NCI-H345 (cell line): ENCODE results near the gene ARMC7.
"Not testable (repeated sequence)": the region's sequence is repeated elsewhere in the genome, so short reads cannot be mapped to it uniquely, and the experiment has no call there.

Source experiments
- DNase-seq: peaks from one replicate; lab custom pipeline; 2025; lab: John Stamatoyannopoulos, UW

ARMC7 gene

DNA sequence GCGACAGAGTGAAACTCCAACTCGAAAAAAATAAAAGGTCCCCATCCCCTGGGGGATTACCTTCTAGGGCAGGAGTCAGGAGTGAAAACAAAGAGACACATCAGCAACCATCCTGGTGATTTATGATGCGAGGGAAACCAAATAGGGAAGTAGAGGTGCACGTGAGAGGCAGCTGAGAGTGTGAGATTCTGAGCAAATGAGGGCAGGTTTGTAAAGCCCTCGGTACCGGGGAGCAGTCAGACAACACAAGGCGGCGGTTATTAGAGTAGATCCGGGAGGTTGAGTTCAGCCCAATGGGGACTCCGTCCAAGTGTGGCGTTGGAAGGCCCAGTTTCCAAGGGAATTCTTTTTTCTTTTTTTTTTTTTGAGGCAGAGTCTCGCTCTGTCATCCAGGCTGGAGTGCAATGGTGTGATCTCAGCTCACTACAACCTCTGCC is 7.4 kb upstream of the ARMC7 start:
- peak; percentile 38 for DNase-seq

DNA sequence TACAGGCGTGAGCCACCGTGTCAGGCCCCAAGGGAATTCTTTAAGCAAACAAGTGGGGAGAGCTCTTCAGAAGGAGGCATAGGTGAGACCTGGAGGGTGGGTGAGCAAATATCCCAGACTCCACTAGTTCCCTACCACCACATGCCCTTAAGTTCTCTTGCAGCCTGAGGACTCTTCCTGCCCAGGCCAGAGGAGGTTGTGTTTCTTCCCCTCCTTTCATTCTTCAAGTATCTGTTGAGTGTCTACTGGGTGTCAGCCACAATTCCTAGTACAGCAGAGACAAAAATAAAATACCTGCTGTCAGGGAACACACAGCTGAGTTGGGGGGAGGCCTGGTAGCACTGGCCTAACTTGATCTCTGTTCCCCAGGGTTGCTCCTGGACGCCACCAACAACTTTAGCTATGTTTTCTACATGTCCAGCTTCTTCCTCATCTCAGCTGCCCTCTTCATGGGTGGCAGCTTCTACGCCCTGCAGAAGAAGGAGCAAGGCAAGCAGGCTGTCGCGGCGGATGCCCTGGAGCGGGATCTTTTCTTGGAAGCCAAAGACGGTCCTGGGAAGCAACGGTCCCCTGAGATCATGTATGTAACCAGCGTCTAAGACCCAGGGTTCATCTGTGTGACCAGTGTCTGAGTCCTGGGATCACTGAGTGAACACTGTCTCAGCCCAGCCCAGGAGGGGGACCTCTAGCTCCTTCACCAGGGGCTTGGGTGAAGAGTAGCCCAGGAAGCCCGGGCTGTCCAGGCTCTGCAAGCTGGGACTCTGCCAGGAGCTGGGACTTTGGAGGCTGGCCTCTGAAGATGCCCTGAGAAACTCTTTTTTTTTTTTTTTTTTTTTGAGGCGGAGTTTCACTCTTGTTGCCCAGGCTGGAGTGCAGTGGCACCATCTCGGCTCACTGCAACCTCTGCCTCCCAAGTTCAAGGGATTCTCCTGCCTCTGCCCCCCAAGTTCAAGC is 5.9 kb upstream of the ARMC7 start:
- no peak for DNase-seq

DNA sequence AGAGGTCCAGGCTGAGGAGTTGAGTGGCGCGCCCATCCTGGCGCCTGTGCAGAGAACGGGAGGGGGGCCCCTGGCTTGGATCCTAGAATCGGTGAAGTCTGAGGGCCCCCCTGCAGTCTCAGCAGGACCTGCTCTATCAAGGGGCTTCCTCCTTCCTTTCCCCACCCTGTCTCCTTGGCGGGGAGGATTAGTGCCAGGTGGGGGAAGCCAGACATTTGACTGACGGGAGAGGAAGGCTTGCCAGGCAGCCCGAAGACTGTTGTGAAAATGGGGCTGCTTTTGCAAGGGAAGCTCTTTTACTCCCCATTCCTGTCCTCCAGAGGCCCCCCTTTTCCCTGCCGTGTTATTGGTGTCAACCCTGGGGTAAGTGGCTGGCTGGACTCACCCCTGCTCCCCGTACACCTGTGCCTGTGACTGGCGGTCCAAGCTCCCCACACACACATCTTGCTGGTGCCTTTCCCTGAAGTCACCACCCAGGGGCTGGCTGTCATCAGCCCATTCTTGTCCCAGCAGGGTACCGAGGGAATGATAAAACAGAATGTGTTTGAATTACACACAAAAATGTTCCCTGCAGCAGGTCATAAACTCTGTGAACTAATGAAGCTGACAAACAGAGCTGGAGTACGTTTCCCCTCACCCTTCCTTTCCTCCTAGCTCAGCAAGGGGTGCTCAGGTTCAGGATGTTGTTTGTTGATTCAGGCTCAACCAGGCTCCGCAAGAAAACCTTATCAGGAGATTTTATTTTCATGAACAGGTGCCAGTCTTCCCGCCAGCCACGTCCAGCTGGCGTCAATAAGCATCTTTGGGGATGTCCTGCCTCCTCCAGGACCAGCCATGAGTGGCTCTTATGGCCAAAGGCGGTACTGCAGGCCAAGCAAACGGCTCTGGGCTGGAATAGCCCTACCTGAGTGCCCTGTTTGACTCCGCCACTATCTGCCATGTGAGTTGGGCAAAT is 4.4 kb upstream of the ARMC7 start:
- peak; percentile 72 for DNase-seq

DNA sequence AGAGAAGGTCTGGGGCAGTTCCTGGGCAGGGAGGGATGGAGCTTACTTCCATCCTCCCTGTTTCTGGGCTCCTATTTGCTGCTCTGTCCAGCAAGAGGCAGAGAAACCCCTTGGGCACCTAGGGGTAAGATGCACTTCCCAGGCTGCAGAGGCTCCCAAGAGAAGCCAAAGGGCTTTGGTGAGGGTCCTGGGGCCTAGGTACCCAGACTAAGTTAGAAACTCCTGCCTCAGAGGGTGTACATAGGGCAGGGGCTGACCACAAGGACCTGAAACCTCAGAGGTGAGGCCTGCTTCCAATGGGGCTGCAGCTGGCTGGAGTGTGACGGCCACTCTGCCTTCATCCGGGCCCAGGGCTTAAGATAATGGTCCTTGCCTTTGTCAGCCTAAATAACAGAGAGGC is 1.6 kb upstream of the ARMC7 start:
- no peak for DNase-seq

DNA sequence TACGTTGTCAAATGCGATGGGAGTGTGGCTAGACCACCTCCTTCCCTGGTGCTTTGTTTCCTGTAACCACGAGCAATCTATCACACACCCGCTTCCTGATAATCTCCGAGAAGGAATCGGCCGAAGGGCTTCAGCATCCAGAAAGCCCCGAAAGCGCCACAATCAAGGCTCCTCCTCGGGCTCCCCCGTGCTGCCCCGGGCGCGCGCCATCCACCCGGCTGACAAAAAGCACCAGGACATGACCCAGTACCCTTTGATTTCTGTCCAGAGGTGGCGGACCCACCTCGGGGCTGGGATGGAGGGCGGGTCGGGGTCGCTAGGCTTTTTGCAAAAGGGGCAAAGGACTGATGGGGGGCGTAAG is 743 bp upstream of the ARMC7 start:
- no peak for DNase-seq

DNA sequence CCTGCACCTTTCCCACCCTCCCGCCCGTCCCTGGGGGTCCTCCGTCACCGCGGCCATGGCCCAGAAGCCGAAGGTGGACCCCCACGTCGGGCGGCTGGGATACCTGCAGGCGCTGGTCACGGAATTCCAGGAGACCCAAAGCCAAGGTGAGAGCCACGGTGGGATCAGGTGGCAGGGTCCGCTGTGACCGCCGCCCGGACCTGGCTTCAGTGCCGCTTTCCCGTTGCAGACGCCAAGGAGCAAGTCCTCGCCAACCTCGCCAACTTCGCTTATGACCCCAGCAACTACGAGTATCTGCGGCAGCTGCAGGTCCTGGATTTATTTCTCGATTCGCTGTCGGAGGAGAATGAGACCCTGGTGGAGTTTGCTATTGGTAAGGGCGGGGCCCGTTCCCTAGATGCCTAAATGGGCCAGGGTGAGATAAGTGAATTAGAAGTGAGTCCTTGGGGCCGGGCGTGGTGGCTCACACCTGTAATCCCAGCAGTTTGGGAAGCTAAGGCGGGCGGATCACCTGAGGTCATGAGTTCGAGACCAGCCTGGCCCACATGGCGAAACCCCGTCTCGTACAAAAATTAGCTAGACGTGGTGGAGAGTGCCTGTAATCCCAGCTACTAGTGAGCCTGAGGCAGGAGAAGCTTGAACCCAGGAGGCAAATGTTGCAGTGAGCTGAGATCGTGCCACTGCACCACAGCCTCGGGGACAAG is 617 bp downstream of the ARMC7 start:
- no peak for DNase-seq

DNA sequence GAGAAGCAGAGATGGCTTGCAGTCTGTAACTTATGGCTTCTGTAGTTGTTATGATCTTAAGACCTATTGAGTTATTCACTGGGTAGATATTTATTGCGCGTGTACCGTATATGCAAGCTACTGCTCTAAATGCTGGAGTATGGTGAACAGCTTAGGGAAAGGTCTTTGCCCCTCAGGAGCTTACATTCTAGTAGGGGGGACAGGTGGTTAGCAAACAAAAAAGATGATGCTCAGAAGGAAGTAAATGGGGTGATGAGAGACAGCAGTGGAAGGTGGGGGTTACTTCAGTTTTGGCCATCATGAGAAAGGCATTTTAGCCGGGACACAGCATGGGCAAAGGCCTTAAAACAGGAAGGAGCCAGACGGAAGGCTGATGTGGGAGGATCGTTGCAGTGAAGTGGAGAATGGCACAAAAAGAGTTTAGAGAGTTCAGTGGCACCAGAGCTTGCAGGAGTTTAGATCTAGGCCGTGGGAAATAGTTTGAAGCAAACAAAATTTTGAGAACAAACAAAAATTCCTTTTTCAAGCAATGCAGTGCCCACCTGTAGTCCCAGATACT is 2.1 kb downstream of the ARMC7 start:
- no peak for DNase-seq

DNA sequence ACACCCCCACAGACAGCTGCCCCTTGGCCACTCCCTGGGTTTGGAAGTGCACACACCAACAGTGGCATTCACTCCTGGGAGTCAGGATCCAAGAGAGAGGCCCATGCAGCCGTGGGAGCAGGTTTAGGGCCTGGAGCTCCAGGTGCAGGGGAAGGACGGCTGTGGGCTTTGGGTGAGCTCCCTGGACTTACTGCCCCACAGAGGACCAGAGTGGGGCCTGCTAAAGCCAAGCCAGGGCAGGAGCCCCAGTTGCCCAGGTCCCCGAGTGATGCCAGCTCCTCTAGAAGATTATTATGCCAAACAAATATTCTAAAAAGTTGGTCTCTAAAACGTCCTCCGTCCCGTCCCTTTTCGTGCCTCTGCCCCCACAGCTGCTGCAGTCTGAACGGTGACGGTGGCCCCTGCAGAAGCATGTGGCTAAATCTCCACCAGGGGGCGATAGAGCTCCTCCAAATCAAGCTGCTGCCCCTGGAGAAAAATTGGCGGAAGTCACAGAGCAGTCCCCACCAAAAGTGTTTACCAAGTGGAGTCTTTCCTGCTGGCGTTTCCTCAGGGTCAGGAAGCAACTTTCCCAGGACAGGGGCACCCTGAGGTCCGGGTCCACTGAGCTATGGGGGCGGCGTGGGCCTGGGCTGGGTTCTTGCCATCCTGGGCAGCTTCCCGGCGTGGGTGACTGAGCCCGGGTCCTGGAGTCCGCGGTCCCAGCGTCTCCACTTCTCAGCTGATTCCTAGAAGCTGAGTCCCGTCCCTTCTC is 4.2 kb downstream of the ARMC7 start:
- DNase-seq: peak; percentile 88

DNA sequence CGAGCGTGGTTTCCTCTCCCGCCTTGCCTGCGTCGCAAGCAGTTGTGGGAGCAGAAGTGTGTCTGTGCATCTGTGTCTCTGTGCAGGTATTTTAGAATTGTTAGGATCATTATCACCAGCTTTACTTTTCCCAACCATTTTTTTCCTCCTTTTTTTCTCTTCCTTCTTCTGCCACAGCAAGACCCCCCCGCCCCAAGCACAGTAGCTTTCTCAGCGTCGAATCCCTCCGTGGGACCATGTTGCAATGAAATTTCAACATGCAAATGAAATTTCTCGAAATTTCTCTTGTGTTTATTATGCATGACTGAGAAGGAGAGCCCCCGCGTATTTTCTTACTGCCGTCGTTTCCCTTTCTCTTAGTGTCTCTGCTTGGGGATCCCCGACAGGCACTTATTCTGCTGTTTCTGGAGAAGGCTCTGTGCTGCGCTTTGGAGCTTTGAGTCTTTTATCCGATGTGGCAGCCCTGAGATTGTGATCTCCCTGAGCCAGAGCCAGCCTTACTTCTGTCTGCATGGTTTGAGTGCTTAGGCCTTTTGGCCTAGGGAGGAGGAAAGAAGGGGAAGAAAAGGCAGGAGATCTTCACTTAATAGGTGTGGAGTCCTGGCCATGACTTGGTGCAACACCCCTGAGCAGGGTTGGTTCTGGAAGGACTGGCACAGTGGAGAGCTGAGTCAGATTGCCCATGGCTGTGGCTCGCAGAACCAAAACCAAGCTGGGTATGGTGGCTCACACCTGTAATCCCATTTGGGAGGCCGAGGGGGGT is 5.0 kb downstream of the ARMC7 start:
- DNase-seq: no peak

DNA sequence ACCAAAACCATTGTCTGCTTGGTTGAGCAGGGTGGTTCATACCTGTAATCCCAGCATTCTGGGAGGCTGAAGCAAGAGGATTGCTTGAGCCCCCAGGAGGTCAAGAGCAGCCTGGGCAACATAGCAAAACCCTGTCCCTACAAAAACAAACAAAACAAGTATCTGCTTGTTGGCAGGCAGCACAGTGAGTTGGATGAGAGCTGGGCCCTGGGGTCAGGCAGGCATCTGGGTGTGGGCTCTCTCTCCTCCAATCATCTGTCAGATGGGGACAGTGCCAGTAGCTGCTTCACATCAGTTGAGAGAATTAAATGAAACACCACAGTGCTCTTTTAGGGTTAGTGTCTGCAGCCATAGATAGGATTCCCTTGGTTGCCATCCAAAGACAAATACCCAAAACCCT is 5.8 kb downstream of the ARMC7 start:
- no peak for DNase-seq

DNA sequence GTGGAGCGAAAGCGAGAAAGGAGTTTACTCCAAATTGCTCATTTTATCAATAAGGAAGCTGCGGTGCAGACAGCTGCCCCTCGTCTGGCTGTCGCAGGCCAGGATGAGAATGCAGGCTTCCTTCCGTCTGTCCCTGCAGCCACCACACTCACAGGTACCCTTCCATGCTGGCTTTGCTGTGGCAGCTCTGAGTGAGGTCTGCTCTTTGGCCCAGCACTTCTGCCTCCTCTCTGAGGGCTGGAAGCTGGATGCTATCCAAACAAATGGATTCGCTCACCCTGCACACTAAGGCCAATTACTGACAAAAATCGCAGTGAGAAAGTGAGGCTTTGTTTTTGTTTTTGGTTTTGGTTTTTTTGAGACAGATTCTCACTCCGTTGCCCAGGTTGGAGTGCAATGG is 7.0 kb downstream of the ARMC7 start:
- no peak for DNase-seq

DNA sequence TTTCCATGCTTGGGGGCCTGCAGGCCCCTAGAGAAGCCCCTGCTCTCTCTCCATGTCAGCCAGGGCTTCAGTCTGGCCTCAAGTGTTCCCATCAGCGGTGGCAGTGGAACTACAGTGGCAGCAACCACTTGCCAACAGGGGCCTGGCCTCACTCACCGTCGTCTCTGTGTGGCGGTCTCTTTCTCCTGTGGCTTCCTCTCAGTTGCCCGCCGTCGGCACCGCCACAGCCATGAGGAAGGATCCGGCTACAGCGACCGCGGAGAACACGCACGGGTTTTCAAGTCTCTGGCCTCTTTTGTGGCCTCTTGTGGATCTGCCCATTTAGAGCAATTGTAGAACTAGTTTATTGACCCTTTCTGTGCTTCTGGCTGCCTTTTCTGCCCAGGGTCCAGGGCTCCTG is 8.5 kb downstream of the ARMC7 start:
- DNase-seq: no peak

DNA sequence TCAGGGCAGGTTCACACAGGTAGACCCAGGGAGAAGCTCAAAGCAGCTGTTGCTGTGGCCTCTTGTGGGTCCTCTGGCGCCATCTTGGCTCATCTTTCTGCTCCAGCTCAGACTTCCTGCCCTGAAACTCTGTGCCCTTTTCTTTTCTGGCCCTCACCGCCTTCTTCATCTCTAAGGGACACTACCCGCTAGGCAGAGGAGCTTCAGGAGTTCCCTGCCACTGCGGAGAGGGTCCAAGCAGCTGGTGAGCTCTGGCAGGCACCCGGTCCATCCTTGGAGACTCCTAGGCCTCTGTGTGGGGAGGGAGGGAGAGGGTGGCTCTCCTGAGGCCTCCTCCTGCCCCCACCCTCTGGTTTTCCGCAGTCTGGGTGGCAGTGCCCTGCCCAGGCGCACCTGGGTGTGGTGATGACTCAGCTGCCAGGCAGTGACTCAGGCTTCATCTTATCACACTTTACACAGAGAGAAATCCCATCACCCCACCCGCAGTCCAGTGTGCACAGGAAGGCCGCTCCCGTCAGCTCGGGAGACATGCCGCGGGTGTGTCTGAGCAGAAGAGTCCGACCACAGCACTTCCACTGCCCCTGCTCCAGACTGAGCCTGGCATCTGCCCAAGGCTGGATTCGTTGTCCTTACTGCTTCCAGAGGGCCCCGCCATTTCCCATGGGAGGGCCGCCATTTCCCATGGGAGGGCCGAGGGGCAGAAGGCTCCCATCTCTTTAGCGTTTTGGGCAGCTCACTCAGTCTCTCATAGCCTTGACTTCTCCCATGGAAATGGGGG is 14.5 kb downstream of the ARMC7 start:
- DNase-seq: peak; percentile 27

DNA sequence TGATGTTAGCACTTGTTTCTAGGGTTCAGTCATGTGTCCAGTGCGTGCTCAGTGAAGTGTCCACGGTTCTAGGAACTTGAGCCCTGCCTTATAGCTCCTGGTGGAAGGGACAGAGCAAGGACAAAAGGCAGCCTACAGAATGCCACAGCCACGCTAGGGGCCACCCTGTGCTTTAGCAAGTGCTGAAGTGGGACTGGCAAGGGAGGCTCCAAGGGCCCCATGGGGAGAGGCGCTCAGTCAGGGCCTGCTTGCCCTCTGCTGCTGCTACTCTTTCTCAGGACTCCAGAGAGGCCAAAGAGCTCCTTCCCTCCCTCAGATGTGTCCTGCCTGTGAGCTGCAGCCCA is 15.0 kb downstream of the ARMC7 start:
- DNase-seq: no peak

DNA sequence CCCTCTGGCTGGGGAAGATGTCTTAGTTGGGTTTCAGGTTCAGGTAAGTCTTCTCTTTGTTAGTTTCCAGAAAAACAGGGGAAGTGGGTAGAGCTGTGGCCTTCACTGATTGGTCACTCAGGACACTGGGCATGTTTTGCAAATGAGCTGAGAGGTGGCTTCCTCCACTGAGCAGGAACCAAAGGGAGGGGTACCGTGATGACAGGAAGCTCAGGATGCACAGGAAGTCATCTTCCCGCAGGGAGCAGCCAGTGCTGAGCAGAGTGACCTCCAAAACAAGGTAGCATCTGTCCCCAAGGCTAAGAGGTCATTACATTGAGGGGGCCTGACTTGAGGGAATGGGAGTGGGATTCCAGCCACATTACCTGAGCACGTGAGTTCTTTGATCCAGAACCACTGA is 16.2 kb downstream of the ARMC7 start:
- DNase-seq: no peak

DNA sequence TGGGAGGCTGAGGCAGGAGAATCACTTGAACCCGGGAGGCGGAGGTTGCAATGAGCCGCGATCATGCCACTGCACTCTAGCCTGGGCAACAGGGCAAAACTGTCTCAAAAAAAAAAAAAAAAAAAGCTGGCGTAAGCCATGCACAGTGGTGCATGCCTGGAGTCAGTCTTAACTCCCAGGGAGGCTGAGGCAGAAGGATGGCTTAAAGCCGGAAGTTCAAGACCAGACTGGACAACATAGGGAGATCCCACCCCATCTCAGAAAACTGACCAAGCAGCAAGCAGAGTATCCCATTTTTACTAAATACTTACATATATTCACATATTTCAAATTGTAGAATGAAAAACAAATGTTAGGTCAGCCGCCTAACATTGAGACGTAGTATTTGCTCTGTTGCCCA is 17.2 kb downstream of the ARMC7 start:
- no peak for DNase-seq

DNA sequence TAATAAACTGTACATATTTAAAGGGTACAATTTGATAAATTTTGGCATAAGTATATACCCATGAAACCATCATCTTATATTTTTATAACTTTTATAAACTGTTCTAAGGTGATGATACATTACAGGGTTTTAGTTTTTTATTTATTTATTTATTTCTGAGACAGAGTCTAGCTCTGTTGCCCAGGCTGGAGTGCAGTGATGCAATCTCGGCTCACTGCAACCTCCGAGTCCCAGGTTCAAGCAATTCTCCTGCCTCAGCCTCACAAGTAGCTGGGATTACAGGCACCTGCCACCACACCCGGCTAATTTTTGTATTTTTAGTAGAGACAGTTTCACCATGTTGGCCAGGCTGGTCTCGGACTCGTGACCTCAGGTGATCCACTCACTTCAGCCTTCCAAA is 18.2 kb downstream of the ARMC7 start:
- DNase-seq: not testable (repeated sequence)

DNA sequence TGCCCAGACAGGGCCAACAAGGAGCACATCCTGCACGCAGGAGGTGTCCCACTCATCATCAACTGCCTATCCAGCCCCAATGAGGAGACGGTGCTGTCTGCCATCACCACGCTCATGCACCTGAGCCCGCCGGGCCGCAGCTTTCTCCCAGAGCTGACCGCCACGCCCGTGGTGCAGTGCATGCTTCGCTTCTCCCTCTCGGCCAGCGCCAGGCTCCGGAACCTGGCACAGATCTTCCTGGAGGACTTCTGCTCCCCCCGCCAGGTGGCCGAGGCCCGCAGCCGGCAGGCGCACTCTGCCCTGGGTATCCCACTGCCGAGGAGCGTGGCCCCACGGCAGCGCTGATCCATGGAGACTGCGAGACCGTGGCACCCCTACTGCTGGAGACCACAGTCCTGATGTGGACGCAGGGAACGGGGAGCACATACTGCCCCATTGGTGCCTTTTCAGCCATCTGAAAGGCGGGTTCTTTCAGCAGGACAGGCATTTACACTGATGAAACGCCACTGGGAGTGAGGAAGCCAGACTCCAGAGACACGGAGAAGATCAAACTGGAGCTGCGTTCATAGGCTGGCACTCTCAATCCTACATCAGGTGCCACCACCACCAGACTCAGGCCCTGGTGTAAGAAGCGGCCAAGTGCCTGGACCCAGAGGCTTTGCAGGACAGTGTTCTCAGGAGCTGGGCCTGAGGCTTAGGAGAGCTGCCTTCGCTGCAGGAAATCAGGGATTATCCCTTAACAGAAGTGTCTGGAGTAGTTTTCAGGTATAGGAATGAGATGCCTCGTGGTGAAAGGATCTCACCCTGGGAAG is 19.1 kb downstream of the ARMC7 start:
- no peak for DNase-seq

DNA sequence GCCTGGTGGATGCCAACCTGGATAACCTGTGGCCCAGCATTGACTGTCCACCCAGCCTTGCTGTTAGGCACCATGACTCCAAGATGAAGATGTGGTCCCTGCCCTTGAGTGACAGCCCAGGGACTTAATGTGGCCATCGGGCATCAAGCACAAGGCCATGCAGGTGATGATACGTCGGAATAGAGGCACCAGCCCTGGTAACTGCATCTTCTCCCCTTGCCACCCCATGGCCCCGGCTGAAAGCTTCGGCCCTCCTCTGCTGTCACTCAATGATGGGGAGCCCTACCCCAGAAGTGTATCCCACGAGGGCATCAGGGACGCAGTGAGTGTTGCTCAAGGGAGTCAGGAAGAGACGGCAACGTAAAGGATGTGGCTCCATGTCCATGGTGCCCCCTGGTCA is 19.8 kb downstream of the ARMC7 start:
- no peak for DNase-seq
